HepG2 (cell line): ENCODE results near the gene FRMD8. TPM values are rescaled to one million over a fixed set of nuclear protein-coding genes. Genes with fewer than 3 reads are reported as not detected.

ENCODE experiments used
- FOXA3 ChIP-seq: IDR thresholded peaks from 2 replicates; pipeline ENCODE4 v1.6.1; 2016; ENCODE audit warnings: missing genetic modification reagents, missing compliant biosample characterization
- HDAC2 ChIP-seq: sonication (generic); formaldehyde crosslinking; IDR thresholded peaks from 2 replicates; pipeline ENCODE4 v1.4.0; 2020; ENCODE audit warnings: missing genetic modification reagents
- PAX8 ChIP-seq: sonication (generic); formaldehyde crosslinking; IDR thresholded peaks from 2 replicates; pipeline ENCODE4 v1.8.0; 2022; ENCODE audit warnings: mild to moderate bottlenecking, missing genetic modification reagents, borderline replicate concordance
- PITX1 ChIP-seq: sonication (generic); formaldehyde crosslinking; IDR thresholded peaks from 2 replicates; pipeline ENCODE4 v1.5.1; 2020; ENCODE audit warnings: mild to moderate bottlenecking, missing genetic modification reagents
- RBM22 ChIP-seq: fragments of 200-400 bp; formaldehyde crosslinking; optimal IDR thresholded peaks from 2 replicates; pipeline ENCODE3; 2017; ENCODE audit warnings: mild to moderate bottlenecking, low read length, moderate library complexity
- RORA ChIP-seq: sonication (generic); formaldehyde crosslinking; IDR thresholded peaks from 2 replicates; pipeline ENCODE4 v1.5.0; 2020; ENCODE audit warnings: mild to moderate bottlenecking, missing genetic modification reagents, moderate library complexity
- SATB2 ChIP-seq: sonication (generic); formaldehyde crosslinking; IDR thresholded peaks from 2 replicates; pipeline ENCODE4 v1.5.0; 2020; ENCODE audit warnings: missing genetic modification reagents
- ZBTB7B ChIP-seq: sonication (generic); formaldehyde crosslinking; IDR thresholded peaks from 2 replicates; pipeline ENCODE4 v1.4.0; 2020; ENCODE audit warnings: missing genetic modification reagents
- ZMYM4 ChIP-seq: sonication (generic); formaldehyde crosslinking; IDR thresholded peaks from 2 replicates; pipeline ENCODE4 v1.8.1; 2023; ENCODE audit warnings: mild to moderate bottlenecking, missing genetic modification reagents
- ZNF30 ChIP-seq: sonication (generic); formaldehyde crosslinking; IDR thresholded peaks from 2 replicates; pipeline ENCODE4 v1.5.0; 2020; ENCODE audit warnings: mild to moderate bottlenecking, missing genetic modification reagents
- ZNF644 ChIP-seq: IDR thresholded peaks from 2 replicates; pipeline ENCODE4 v1.6.1; 2016; ENCODE audit warnings: low read depth
- ZNF678 ChIP-seq: sonication (generic); formaldehyde crosslinking; IDR thresholded peaks from 2 replicates; pipeline ENCODE4 v1.4.0; 2020; ENCODE audit warnings: mild to moderate bottlenecking, missing genetic modification reagents
- ZNF713 ChIP-seq: sonication (generic); formaldehyde crosslinking; IDR thresholded peaks from 2 replicates; pipeline ENCODE4 v1.4.0; 2020; ENCODE audit warnings: mild to moderate bottlenecking, missing genetic modification reagents
- ZNF737 ChIP-seq: sonication (generic); formaldehyde crosslinking; IDR thresholded peaks from 2 replicates; pipeline ENCODE4 v1.5.0; 2020; ENCODE audit warnings: missing genetic modification reagents, mild to moderate bottlenecking, borderline replicate concordance
- polyA plus RNA-seq, 8 experiments: library from polyadenylated mRNA; depleted of rRNA in 3 of 8; stranded (reverse) in 7 of 8; unstranded in 1 of 8; fragments of >200 nt; fragmentation: Illumina TruSeq in 4 of 8; extraction: Trizol in 4 of 8; gene quantifications; 2 replicates each; pipeline versions ENCODE4 v1.2.1 to v1.2.3, GENCODE V29; 2011 to 2016; ENCODE audit warnings: low read depth in 4 of 8, missing spikeins in 1 of 8, mixed read lengths in 1 of 8; ENCODE audit not compliant: insufficient read depth in 1 of 8
- total RNA-seq, 5 experiments: library from RNA; depleted of rRNA; stranded (reverse); fragments of >200 nt; fragmentation: Illumina TruSeq; extraction: Trizol; gene quantifications; 2 replicates each; pipeline ENCODE4 v1.2.3, GENCODE V29; 2016; ENCODE audit warnings: low read depth in 1 of 5
- TF ChIP-seq, protein P1 (sequence below): sonication (generic); formaldehyde crosslinking; IDR thresholded peaks from 2 replicates; pipeline ENCODE4 v1.4.0; 2020; ENCODE audit warnings: missing genetic modification reagents
- TF ChIP-seq, protein P2 (sequence below): sonication (generic); formaldehyde crosslinking; IDR thresholded peaks from 2 replicates; pipeline ENCODE4 v1.9.0; 2021; ENCODE audit warnings: missing genetic modification reagents, borderline replicate concordance
- TF ChIP-seq, protein P3 (sequence below): sonication (generic); formaldehyde crosslinking; IDR thresholded peaks from 2 replicates; pipeline ENCODE4 v1.4.0; 2020; ENCODE audit warnings: missing genetic modification reagents
- TF ChIP-seq, protein P4 (sequence below): sonication (generic); formaldehyde crosslinking; IDR thresholded peaks from 2 replicates; pipeline ENCODE4 v1.4.0; 2020; ENCODE audit warnings: missing genetic modification reagents
- TF ChIP-seq, protein P5 (sequence below): sonication (generic); formaldehyde crosslinking; IDR thresholded peaks from 2 replicates; pipeline ENCODE4; 2020; ENCODE audit warnings: missing genetic modification reagents, mild to moderate bottlenecking, borderline replicate concordance

Gene FRMD8
- total and polyA plus RNA-seq, 2 of the 13 experiments (the other 11 are each of a cell fraction or from before 2014, with no cell fraction given), result 5.8 to 20.6 TPM

DNA sequence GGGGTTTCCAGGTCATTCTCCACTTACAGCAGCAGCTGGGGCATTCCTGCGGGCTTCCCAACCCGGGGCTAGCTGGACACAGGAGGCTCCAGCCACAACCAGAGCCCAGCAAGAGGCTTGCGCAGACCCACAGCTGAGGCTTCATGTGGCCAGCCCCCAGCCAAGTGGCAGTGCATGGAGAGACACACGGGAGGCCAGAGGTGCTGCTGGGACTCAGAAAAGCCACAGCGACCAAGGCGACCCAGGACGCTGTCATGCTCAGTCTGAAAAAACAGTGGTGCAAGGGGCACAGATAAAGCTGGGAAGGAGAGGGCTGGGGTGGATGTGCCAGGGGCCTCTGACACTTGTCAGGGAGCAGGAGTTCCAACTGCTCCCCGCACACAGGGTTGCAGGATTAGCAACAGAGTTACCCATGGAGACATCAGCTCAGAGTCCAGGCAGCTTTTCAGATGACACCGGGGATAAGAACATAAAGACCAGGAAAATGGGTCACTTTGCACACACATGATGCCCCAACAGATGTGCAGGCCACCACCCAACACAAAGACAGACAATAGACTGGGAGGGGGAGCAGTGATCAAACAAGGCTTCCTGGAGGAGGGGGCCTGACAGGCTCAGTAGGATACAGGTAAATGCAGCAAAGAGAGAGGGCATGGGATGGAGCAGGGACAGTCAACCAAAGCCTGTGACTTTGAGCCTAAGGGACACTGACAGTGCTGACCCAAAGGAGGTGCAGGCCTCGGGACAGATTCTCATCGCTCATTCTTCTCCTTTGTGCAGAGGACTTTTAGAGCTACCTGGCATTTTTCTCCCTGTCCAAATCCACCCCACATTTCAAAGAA, 29.3 kb downstream of the FRMD8 start (continued):
- TF ChIP-seq HDAC2 (CRISPR knock-in tag), result no peak
- TF ChIP-seq, protein P1, sequence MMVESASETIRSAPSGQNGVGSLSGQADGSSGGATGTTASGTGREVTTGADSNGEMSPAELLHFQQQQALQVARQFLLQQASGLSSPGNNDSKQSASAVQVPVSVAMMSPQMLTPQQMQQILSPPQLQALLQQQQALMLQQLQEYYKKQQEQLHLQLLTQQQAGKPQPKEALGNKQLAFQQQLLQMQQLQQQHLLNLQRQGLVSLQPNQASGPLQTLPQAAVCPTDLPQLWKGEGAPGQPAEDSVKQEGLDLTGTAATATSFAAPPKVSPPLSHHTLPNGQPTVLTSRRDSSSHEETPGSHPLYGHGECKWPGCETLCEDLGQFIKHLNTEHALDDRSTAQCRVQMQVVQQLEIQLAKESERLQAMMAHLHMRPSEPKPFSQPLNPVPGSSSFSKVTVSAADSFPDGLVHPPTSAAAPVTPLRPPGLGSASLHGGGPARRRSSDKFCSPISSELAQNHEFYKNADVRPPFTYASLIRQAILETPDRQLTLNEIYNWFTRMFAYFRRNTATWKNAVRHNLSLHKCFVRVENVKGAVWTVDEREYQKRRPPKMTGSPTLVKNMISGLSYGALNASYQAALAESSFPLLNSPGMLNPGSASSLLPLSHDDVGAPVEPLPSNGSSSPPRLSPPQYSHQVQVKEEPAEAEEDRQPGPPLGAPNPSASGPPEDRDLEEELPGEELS (CRISPR knock-in tag), result no peak
- no peak for TF ChIP-seq ZMYM4 (CRISPR knock-in tag)
- TF ChIP-seq PAX8 (CRISPR knock-in tag), result no peak
- no peak for TF ChIP-seq RBM22
- TF ChIP-seq FOXA3 (CRISPR knock-in tag), result no peak
- TF ChIP-seq ZNF737 (CRISPR knock-in tag), result no peak
- TF ChIP-seq, protein P2, sequence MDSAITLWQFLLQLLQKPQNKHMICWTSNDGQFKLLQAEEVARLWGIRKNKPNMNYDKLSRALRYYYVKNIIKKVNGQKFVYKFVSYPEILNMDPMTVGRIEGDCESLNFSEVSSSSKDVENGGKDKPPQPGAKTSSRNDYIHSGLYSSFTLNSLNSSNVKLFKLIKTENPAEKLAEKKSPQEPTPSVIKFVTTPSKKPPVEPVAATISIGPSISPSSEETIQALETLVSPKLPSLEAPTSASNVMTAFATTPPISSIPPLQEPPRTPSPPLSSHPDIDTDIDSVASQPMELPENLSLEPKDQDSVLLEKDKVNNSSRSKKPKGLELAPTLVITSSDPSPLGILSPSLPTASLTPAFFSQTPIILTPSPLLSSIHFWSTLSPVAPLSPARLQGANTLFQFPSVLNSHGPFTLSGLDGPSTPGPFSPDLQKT (CRISPR knock-in tag), result no peak
- TF ChIP-seq, protein P3, sequence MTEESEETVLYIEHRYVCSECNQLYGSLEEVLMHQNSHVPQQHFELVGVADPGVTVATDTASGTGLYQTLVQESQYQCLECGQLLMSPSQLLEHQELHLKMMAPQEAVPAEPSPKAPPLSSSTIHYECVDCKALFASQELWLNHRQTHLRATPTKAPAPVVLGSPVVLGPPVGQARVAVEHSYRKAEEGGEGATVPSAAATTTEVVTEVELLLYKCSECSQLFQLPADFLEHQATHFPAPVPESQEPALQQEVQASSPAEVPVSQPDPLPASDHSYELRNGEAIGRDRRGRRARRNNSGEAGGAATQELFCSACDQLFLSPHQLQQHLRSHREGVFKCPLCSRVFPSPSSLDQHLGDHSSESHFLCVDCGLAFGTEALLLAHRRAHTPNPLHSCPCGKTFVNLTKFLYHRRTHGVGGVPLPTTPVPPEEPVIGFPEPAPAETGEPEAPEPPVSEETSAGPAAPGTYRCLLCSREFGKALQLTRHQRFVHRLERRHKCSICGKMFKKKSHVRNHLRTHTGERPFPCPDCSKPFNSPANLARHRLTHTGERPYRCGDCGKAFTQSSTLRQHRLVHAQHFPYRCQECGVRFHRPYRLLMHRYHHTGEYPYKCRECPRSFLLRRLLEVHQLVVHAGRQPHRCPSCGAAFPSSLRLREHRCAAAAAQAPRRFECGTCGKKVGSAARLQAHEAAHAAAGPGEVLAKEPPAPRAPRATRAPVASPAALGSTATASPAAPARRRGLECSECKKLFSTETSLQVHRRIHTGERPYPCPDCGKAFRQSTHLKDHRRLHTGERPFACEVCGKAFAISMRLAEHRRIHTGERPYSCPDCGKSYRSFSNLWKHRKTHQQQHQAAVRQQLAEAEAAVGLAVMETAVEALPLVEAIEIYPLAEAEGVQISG (CRISPR knock-in tag), result no peak
- peak; percentile 72; the same call in 1 of the 2 replicates for TF ChIP-seq ZNF678 (CRISPR knock-in tag)
- TF ChIP-seq ZNF644 (CRISPR knock-in tag), result no peak
- TF ChIP-seq SATB2 (CRISPR knock-in tag), result no peak
- TF ChIP-seq ZNF713 (CRISPR knock-in tag), result no peak
- no peak for TF ChIP-seq ZBTB7B (CRISPR knock-in tag)
- TF ChIP-seq, protein P4, sequence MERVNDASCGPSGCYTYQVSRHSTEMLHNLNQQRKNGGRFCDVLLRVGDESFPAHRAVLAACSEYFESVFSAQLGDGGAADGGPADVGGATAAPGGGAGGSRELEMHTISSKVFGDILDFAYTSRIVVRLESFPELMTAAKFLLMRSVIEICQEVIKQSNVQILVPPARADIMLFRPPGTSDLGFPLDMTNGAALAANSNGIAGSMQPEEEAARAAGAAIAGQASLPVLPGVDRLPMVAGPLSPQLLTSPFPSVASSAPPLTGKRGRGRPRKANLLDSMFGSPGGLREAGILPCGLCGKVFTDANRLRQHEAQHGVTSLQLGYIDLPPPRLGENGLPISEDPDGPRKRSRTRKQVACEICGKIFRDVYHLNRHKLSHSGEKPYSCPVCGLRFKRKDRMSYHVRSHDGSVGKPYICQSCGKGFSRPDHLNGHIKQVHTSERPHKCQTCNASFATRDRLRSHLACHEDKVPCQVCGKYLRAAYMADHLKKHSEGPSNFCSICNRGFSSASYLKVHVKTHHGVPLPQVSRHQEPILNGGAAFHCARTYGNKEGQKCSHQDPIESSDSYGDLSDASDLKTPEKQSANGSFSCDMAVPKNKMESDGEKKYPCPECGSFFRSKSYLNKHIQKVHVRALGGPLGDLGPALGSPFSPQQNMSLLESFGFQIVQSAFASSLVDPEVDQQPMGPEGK (CRISPR knock-in tag), result no peak; the same call in 1 of the 2 replicates
- no peak for TF ChIP-seq RORA (CRISPR knock-in tag)
- no peak for TF ChIP-seq ZNF30 (CRISPR knock-in tag)
- TF ChIP-seq, protein P5, sequence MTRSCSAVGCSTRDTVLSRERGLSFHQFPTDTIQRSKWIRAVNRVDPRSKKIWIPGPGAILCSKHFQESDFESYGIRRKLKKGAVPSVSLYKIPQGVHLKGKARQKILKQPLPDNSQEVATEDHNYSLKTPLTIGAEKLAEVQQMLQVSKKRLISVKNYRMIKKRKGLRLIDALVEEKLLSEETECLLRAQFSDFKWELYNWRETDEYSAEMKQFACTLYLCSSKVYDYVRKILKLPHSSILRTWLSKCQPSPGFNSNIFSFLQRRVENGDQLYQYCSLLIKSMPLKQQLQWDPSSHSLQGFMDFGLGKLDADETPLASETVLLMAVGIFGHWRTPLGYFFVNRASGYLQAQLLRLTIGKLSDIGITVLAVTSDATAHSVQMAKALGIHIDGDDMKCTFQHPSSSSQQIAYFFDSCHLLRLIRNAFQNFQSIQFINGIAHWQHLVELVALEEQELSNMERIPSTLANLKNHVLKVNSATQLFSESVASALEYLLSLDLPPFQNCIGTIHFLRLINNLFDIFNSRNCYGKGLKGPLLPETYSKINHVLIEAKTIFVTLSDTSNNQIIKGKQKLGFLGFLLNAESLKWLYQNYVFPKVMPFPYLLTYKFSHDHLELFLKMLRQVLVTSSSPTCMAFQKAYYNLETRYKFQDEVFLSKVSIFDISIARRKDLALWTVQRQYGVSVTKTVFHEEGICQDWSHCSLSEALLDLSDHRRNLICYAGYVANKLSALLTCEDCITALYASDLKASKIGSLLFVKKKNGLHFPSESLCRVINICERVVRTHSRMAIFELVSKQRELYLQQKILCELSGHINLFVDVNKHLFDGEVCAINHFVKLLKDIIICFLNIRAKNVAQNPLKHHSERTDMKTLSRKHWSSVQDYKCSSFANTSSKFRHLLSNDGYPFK (CRISPR knock-in tag), result no peak
- peak; percentile 54; the same call in 1 of the 2 replicates for TF ChIP-seq PITX1
